ENCODE measurements around the gene CD207.

CD207 gene

GRCh38 chr2:70828914-70829824 is 6.4 kb downstream of the CD207 start:
- peak; percentile 33 for DNase-seq

- no peak for DNase-seq
These were observed 7.5 kb downstream of the CD207 start for GRCh38 chr2:70828115-70828514.

DNA sequence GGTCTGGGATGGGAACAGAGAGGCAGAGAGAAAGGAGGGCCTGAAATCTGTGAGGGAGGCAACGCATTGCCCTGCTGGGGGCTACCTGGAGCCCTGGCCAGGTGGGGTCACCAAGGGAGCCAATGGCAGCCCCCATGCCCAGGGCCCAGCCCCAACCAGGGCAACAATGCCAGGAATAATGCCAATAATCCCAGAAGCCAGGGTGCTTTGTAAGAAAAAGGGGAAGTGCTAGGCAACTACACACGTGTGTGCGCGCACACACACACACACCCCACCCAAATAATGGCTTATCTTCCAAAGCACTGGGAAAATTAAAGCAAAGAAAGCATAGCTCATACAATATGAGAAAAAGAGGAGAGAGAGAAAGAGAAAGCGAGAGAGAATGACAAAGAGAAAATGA is 8.2 kb downstream of the CD207 start:
- peak; percentile 30 for DNase-seq

DNA sequence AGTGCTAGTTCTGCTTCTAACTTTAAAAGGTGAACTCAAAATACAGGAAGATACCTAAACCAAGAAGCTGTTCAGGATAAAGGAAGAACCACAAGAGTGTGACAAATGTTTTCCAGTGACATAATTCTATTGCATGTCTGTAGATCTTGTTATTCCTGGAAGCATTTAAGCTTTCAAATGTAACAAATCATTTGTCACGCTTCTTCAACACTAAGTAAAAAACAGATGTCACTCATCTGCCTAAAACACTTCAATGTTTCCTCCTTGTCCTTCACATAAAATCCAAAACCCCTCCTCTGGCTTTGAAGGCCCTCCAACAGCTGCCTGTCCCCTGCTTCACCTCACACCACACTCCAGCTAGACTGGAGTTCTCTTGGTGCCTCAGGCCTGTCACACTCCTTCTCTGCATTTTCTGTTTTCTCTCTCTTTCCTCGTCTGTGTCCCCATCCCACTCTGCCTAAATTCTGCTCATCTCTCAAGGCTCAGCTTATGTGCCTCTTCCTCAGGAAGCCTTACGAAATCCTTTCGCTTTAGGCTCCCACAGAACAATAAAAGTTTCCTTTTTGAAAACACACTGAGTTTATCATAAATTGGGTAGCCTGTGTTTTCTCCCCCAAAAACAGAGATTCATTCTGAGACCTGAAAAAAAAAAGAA is 8.8 kb downstream of the CD207 start:
- peak; percentile 62 for DNase-seq

- DNase-seq, result no peak
These were observed 12.4 kb downstream of the CD207 start for GRCh38 chr2:70823249-70823648.

DNA sequence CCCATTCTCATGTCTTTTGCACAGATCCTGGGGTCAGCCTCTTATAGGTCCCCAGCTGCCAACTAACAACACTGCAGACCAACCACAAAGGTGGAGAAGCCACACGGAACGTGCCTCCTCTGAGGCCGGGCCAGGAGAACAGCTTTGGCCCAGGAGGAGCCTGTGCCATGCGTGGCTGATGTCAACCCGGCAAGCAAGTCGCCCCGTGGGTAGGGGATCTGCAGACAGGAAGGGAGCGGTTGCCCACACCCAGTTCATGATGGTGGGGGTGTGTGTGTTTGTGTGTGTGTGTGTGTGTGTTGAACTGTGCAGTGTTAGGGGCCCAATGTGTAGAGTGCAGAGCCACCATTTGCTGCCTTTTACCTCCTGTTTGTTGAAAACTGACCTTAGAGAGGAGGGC is 12.8 kb downstream of the CD207 start:
- DNase-seq, result no peak

- no peak for DNase-seq
These were observed 15.1 kb downstream of the CD207 start, which contains the start of gene CLEC4F for GRCh38 chr2:70820499-70820898. Gene CLEC4F (minus strand): TSS chr2:70820599. CDS start chr2:70820523, 76 bp downstream.

- DNase-seq, result no peak
These were observed 18.2 kb downstream of the CD207 start for GRCh38 chr2:70817284-70817954.

- DNase-seq, result no peak
These were observed 18.9 kb downstream of the CD207 start for GRCh38 chr2:70816726-70817125.

GRCh38 chr2:70808983-70809958 is 26.3 kb downstream of the CD207 start:
- no peak for DNase-seq

- DNase-seq, result no peak
These were observed 27.8 kb downstream of the CD207 start for GRCh38 chr2:70807828-70808118.

DNA sequence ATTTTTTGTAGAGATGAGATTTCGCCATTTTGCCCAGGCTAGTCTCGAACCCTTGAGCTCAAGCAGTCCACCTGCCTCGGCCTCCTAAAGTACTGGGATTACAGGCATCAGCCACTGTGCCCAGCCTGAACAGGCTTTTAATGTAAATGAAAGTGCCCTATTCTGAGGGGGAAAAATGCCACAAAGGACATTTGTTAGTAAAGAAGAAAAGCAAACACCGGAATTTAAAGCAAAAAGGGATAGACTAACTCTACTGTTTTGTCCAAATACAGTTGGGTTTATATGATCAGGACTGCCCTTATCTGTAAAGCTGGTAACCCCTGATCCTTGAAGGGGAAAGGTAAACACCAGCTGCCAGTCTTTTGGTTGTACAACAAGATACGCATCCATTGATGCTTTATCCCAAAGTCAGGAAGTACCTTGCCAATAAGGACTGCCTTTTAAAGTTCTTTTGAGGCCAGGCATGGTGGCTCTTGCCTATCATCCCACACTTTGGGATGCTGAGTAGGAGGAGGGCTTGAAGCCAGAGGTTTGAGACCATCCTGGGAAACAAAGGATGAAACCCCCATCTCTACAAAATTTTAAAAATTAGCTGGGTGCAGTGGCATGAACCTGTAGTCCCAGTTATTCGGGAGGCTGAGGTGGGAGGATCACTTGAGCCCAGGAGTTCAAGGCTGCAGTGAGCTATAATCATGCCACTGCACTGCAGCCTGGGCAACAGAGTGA is 28.4 kb downstream of the CD207 start:
- no peak for DNase-seq

- no peak for DNase-seq
These were observed 29.0 kb downstream of the CD207 start for GRCh38 chr2:70806620-70807019.

DNA sequence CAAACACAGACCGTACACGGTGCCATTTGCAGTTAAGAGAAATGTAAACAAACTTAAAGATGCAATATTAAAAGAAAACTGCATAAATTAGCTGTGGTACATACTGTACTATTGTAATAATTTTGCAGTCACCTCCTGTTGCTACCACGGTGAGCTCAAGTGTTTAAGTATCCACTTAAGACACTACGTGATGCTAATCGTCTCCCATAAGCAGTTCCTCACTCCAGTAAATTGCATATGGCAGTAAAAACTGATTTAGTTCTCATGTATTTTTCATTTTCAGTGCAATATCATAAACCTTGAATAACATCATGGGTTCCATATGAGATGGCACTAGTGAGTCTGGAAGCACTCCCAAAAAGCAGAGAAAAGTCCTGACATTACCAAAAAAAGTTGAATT is 29.6 kb downstream of the CD207 start:
- DNase-seq, result no peak

DNA sequence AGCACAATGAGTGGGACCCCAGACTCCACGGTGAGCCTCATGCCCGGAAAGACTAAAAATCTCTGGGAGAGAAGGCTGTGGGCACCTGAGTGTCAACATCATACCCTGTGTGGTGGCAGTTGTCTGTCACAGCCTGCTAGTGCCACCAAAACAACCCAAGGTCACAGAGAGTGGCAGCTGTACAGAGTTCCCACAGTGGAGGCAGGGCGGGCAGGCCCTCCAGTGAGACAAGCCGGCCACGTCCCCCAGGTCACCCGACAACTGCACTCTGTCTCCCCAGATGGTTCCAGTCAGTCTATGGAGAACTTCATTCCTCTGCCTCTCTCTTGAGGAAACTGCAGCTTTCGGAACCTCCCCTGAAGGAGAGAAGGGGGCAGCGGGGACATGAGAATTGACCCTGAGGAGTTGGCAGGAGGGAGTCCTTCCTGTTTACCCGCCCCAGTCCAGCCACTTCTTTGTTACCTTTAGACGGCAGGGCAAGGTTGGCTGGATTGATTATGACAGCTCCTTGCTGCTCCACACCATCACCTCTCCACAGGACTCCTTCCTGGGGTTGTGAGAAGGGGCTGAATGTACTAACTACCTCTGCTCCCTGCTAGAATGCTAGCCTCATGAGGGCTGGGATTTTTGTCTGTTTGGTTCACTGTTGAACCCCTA is 33.9 kb downstream of the CD207 start:
- DNase-seq, result no peak

DNA sequence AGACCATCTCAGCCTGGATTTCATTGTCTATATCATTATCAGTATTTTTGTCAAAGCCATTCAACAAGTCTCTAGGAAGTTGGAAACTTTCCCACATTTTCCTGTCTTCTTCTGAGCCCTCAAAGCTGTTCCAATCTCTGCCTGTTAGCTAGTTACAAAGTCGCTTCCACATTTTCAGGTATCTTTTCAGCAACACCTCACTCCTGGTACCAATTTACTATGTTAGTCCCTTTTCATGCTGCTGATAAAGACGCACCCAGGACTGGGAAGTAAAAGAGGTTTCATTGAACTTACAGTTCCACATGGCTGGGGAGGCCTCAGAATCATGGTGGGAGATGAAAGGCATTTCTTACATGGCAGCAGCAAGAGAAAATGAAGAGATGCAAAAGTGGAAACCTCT is 35.9 kb downstream of the CD207 start:
- DNase-seq, result no peak

DNA sequence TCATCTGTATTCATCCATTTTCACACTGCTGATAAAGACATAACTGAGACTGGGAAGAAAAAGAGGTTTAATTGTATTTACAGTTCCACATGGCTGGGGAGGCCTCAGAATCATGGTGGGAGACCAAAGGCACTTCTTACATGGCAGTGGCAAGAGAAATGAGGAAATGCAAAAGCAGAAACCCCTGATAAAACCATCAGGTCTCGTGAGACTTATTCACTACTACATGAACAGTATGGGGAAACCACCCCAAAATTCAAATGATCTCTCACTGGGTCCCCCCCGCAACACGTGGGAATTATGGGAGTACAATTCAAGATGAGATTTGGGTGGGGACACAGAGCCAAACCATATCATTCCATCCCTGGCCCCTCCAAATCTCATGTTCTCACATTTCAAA is 37.6 kb downstream of the CD207 start:
- peak; percentile 49 for DNase-seq

- peak; percentile 94 for DNase-seq
These were observed 38.1 kb downstream of the CD207 start for GRCh38 chr2:70797506-70797905.

DNA sequence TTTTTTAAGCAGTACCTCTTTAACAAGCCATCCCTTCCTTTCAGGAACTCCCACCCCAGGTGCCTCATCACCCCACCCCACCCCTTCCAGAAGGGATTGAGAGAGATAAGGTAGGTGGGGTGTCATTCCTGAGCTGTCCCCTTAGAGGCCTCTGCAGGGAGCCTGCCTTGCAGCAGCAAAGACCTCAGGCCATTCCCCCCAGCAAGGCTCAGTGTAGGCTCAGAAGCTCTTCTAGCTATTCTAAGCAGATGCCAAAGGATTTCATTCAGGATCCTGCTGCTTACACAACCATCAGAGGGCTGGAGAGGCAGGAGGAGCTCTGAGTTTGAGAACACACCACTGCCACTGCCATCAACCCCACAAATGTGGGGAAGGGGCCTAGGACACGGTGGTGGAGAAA is 39.4 kb downstream of the CD207 start:
- no peak for DNase-seq

DNA sequence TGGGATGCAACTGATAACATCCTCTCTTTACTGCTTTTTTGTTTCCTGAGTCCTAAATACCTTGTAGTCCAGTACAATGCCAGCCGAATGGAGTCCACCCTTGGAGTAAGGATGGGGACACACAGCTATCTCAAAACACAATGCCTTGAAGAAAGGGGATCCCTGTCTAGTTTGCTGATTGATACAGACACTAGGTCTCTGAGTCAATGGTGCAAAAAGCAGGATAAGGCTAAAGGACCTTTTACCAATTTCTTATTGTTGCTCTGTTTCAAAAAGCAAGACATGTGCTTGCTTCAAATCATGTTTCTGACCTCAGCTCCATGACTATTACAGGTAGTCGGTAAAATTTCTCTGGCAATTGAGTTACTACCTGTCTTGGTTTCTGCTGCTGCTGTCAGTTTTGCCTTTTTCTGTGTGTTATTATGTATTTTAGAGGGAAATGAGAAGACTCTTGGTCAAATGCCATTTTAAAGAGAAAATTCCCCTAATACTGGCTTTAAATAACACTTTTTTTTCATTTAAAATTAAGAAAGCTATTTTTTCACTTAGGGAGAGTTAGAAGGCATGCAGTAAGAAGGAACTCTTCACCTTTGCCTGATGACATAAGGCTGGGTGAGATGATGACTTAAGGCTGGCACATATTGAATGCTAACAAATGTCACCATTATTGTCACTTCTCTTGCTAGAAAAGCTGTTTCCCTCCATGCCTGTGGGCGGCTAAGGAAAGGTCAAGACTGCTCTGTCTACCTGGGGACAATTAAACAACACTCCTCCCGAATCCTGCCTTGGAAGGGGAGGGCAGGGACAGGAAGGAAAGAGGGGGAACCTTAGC is 40.2 kb downstream of the CD207 start:
- DNase-seq, result no peak
